GM23248 (cell line): Measurements from ENCODE around the gene MLLT10.

Source experiments
- EZH2 ChIP-seq: fragments of 200-600 bp; sonication (generic); IDR thresholded peaks from 2 replicates; pipeline ENCODE4 v1.6.1; 2018; ENCODE audit warnings: antibody characterized with exemption, mild to moderate bottlenecking; ENCODE audit not compliant: insufficient read depth, poor library complexity, severe bottlenecking
- EZH2phosphoT487 ChIP-seq: fragments of 200-600 bp; sonication (generic); IDR thresholded peaks from 2 replicates; pipeline ENCODE4 v1.6.1; 2018; ENCODE audit warnings: antibody characterized with exemption, moderate library complexity, mild to moderate bottlenecking, low read depth; ENCODE audit not compliant: insufficient read depth

DNA sequence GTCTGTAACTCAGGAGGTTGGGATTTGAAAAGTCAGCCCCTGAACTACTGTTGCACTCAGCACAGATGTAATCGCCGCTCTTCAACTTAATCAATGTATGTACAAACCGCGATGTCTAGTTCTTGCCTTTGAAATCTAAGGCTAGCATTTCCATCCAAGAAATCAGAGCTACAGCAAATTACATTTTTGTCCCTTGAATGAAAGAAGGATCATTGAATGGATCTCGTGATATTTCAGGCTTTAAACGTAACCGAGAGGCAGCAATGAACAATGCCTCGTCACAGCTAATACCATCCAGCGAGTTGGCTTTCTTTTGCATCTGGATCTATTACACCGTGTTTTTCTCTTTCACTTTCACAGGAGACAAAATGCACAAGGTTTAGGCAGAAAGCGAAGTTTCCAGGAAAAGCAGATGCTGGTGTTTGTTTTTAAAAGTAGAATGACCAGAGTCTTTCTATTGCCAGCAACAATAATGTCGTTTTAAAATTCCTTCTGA, 14.0 kb upstream of the MLLT10 start:
- no peak for TF ChIP-seq EZH2
- no peak for TF ChIP-seq EZH2phosphoT487
